HFFc6 (cell line): Measurements from ENCODE around the gene PI4KB. TPM values are rescaled to one million over a fixed set of nuclear protein-coding genes. Genes with fewer than 3 reads are reported as not detected.

Source experiments
- DNase-seq: peaks from one replicate; pipeline ENCODE4 v3.0.0-alpha.2; 2018
- H3K27ac Mint-ChIP-seq: 2 replicates; pipeline ENCODE4 v1.8.0; 2020; ENCODE audit warnings: mild to moderate bottlenecking, mixed read lengths
- H3K27me3 Mint-ChIP-seq: 2 replicates; pipeline ENCODE4 v1.8.0; 2021; ENCODE audit warnings: mild to moderate bottlenecking, moderate library complexity, mixed read lengths; ENCODE audit not compliant: insufficient read depth
- H3K36me3 Mint-ChIP-seq: 2 replicates; pipeline ENCODE4 v1.8.0; 2021; ENCODE audit warnings: low read depth, mixed read lengths
- H3K4me1 Mint-ChIP-seq: 2 replicates; pipeline ENCODE4 v1.8.0; 2020; ENCODE audit warnings: low read depth, mixed read lengths
- H3K4me3 Mint-ChIP-seq: 2 replicates; pipeline ENCODE4 v1.8.0; 2020; ENCODE audit warnings: mild to moderate bottlenecking, moderate library complexity, mixed read lengths
- H3K9me3 Mint-ChIP-seq: 2 replicates; pipeline ENCODE4 v1.8.0; 2020; ENCODE audit warnings: mild to moderate bottlenecking, mixed read lengths
- total RNA-seq, 6 experiments: library from RNA; stranded (reverse); fragmentation: NEBNext Ultra II Directional; extraction: Animal tissue kit (Norgen Biotek cat#: 25700); gene quantifications; 2 replicates in 1 of 6; 3 replicates in 5 of 6; pipeline ENCODE4 v1.2.3, GENCODE V29; 2021
- TF ChIP-seq, protein P1 (sequence below): fragments of 200-600 bp; sonication (generic); IDR thresholded peaks from 2 replicates; pipeline ENCODE4 v1.5.0; 2021; ENCODE audit warnings: antibody characterized with exemption, mild to moderate bottlenecking

PI4KB gene
- total RNA-seq, 6 experiments from 2014 or later, result 63.6 to 73.0 (median 70.0) TPM

DNA sequence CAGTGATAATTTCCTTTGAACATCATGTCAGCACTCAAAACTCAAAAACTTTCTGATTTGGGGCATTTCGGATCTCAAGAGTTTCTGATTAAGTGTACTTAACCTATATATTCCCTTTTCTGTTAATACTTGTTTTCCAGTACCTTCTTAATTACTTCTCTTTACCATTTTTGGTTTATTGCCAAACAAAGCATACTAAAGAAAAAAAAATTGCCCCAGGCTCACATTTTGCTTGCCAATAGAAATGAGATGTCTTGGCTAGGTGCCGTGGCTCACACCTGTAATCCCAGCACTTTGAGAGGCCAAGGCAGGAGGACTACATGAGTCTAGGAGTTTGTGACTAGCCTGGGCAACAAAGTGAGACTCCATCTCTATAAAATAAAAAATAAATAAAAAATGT is 67.9 kb downstream of the PI4KB start:
- Mint-ChIP-seq H3K36me3 (peaks cover 22% of the 10 kb centered on the region), H3K27me3 (peaks cover 3% of the 10 kb centered on the region), H3K9me3 (peaks cover 4% of the 10 kb centered on the region; the same call in 1 of the 2 replicates), H3K4me1 (peaks cover 18% of the 10 kb centered on the region), H3K27ac (no peak overlapping the region), H3K4me3 (no peak overlapping the region)
- no peak for DNase-seq
- TF ChIP-seq, protein P1, sequence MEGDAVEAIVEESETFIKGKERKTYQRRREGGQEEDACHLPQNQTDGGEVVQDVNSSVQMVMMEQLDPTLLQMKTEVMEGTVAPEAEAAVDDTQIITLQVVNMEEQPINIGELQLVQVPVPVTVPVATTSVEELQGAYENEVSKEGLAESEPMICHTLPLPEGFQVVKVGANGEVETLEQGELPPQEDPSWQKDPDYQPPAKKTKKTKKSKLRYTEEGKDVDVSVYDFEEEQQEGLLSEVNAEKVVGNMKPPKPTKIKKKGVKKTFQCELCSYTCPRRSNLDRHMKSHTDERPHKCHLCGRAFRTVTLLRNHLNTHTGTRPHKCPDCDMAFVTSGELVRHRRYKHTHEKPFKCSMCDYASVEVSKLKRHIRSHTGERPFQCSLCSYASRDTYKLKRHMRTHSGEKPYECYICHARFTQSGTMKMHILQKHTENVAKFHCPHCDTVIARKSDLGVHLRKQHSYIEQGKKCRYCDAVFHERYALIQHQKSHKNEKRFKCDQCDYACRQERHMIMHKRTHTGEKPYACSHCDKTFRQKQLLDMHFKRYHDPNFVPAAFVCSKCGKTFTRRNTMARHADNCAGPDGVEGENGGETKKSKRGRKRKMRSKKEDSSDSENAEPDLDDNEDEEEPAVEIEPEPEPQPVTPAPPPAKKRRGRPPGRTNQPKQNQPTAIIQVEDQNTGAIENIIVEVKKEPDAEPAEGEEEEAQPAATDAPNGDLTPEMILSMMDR, result no peak

DNA sequence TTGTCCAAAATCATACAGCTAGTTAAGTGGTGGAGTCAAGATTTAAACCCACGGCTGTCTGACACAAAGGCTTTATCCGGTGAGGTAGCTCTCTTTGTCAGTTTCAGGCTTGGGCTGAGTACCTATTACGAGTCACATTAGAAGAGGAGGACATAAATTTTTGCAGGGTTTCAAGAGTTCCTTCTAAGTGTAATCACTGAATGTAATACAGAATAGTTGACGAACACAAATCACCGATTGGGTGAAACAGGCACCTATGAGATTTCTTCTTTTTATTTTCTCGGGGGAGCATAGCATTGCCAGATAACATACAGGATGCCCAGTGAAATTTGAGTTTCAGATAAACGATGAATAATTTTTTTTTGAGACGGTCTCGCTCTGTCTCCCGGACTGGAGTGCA is 71.8 kb downstream of the PI4KB start:
- H3K4me3 Mint-ChIP-seq, result peak overlapping the region; percentile 97
- H3K36me3 Mint-ChIP-seq, result peaks cover 18% of the 10 kb centered on the region
- peak overlapping the region; percentile 99 for H3K27ac Mint-ChIP-seq
- TF ChIP-seq, protein P1, result no peak
- H3K4me1 Mint-ChIP-seq, result peaks cover 18% of the 10 kb centered on the region
- peak; percentile 6 for DNase-seq
- peaks cover 5% of the 10 kb centered on the region; the same call in 1 of the 2 replicates for H3K9me3 Mint-ChIP-seq
- H3K27me3 Mint-ChIP-seq, result peaks cover 6% of the 10 kb centered on the region

DNA sequence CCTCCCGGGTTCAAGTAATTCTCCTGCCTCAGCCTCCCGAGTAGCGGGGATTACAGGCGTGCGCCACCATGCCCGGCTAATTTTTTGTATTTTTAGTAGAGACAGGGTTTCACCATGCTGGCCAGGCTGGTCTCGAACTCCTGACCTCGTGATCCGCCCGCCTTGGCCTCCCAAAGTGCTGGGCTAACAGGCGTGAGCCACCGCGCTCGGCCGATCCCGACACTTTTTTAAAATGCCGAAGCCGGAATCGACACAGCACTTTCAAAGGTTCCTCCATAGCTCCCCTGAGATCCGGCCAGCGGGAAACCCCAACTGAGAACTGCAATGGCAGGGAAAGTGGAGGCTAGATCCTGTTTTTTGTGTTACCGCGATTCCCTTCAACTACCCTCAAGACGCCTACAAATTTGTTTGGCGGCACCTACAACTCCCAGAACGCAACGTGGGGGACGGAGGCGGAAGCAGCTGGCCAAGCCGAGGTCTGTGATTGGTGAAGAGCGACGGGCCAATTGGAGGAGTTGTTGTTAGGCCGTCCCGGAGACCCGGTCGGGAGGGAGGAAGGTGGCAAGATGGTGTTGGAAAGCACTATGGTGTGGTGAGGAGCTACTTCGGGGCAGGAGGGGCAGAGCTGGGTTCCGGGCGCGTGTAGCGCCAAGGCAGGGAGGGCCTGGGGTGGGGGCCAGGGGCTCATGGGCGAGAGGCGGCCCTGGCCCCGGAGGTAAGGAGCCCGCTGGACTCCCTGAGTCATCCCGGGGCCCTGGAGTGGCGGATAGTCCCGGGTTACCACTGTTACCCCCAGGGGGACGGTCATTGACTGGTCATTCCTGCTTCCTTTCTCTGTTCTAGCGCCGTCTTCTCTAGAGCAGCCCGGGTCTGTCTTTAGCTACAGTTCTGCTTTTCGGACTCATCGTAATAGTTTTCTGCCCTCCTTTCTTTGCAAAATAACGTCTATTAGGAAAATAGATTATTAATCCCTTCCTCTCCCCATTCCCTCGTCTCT is 72.7 kb downstream of the PI4KB start, which contains the start of gene PSMD4:
PSMD4 (plus strand) TSS at position 518 of the 997 bp plus-strand sequence; CDS start at position 567, 49 bp downstream.
- H3K4me1 Mint-ChIP-seq, result peaks cover 18% of the 10 kb centered on the region
- peak; percentile 93 for DNase-seq
- H3K4me3 Mint-ChIP-seq, result peak within 1 kb of the TSS; percentile 97
- peaks cover 20% of the 10 kb centered on the region for H3K36me3 Mint-ChIP-seq
- TF ChIP-seq, protein P1, result no peak
- H3K9me3 Mint-ChIP-seq, result peaks cover 5% of the 10 kb centered on the region; the same call in 1 of the 2 replicates
- peak within 1 kb of the TSS; percentile 99 for H3K27ac Mint-ChIP-seq
- H3K27me3 Mint-ChIP-seq, result peaks cover 6% of the 10 kb centered on the region

DNA sequence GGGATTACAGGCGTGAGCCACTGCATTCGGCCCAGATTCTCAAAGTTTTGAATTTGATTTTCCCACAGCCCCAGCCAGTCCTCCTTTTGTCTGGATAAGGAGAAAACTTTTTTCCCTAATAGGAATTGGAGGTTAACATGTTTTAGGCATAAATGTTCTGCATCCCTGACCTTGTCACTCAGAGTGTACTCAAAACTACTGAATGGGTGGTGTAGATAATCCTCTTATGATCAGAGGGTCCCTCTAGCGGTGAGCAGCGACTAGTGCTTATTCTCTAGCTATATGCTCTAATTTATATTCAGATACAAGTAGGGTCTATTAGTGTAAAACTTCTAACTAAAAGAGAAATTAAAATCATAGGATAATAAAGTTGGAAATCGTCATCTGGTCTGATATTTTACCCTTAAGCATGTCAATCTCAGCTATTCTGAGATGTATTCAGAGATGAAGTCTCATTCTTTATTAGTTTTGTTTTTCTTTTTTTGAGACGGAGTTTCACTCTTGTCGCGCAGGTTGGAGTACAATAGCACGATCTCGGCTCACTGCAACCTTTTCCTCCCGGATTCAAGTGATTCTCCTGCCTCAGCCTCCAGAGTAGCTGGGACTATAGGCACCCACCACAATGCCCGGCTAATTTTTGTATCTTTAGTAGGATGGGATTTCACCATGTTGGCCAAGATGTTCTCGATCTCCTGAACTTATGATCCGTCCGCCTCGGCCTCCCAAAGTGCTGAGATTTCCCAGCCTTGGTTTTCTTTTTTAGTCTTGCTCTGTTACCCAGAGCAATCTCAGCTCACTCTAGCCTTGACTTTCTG is 75.4 kb downstream of the PI4KB start:
- no peak overlapping the region; the same call in 1 of the 2 replicates for H3K27ac Mint-ChIP-seq
- H3K27me3 Mint-ChIP-seq, result peaks cover 6% of the 10 kb centered on the region
- H3K4me3 Mint-ChIP-seq, result no peak overlapping the region
- peaks cover 29% of the 10 kb centered on the region for H3K36me3 Mint-ChIP-seq
- peak; percentile 71 for DNase-seq
- peaks cover 5% of the 10 kb centered on the region; the same call in 1 of the 2 replicates for H3K9me3 Mint-ChIP-seq
- H3K4me1 Mint-ChIP-seq, result peaks cover 12% of the 10 kb centered on the region
- TF ChIP-seq, protein P1, result peak; percentile 89

DNA sequence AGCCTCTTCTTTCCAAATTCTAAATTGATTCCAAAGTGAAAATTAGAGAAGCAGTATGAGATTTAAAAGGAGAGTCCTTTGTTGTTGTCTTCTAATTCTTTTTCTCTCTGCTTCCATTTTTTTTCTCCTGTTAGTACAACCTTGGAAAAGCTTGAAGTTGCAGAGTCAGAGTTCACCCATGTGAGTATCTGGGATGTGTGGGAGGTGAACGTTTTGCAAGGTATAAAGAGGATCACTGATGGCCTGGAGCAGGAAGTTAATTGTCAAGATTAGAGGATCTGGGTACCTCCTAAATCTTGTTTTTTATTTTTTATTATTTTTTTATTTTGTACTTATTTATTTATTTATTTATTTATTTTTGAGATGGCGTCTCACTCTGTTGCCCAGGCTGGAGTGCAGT is 80.4 kb downstream of the PI4KB start:
- Mint-ChIP-seq H3K4me1 (no peaks in the 10 kb centered on the region; the same call in 1 of the 2 replicates), H3K4me3 (no peak overlapping the region), H3K9me3 (no peaks in the 10 kb centered on the region), H3K27ac (no peak overlapping the region; the same call in 1 of the 2 replicates), H3K36me3 (peaks cover 55% of the 10 kb centered on the region), H3K27me3 (no peaks in the 10 kb centered on the region; the same call in none of the 2 replicates)
- DNase-seq, result no peak
- TF ChIP-seq, protein P1, result no peak
